Measurements from ENCODE around the gene ALX1. TPM values are rescaled to one million over a fixed set of nuclear protein-coding genes. Genes with fewer than 3 reads are reported as not detected.

Gene ALX1
- total RNA-seq, 6 experiments from 2014 or later, result not detected

DNA sequence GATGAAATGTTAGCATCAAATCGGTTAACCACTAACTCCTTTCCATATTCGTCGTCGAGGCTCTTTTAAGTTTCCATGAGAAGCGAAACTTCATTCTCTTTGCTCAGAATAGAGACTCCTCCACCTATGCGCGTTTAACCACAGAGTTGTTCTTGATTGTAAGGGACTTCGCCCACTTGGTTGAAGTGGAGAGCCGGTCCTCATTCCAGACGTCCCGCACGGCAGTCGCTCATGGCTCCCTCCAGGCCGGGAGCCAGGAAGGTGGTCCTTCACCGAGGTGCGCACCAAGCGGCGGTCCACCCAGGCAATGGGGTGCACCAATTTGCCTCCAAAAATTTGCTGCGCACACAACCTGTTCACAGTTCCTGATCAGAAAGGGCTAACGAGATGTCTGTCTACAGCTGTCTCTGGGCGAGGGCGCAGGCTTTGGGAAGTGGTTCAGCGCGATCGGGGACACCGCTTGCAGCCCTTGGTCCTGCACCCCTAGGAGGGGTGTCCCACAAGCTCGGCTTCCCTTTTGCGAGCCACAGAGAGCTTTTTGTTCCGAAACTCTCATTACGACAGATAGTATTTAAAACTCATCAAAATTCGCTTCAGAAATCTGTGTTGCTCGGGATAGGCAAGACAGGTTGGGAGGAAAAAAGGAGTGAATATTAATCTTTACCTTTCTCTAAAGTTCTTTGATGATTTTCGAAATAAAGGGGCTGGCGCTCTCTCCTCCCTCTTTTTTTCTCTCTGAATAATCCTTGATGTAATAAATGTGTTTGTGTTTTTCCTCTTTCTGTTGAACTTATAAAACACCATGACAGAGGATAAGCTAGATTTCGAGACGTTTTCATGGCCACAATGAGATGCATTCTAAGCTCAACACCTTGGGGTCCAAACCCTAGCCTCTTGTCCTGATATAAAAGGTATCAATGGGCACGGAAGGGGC, 6.4 kb upstream of the ALX1 start:
- H3K27ac ChIP-seq, result no peak overlapping the region
- H3K9me3 ChIP-seq, result no peaks in the 10 kb centered on the region
- DNase-seq, result no peak
- TF ChIP-seq, protein P1, sequence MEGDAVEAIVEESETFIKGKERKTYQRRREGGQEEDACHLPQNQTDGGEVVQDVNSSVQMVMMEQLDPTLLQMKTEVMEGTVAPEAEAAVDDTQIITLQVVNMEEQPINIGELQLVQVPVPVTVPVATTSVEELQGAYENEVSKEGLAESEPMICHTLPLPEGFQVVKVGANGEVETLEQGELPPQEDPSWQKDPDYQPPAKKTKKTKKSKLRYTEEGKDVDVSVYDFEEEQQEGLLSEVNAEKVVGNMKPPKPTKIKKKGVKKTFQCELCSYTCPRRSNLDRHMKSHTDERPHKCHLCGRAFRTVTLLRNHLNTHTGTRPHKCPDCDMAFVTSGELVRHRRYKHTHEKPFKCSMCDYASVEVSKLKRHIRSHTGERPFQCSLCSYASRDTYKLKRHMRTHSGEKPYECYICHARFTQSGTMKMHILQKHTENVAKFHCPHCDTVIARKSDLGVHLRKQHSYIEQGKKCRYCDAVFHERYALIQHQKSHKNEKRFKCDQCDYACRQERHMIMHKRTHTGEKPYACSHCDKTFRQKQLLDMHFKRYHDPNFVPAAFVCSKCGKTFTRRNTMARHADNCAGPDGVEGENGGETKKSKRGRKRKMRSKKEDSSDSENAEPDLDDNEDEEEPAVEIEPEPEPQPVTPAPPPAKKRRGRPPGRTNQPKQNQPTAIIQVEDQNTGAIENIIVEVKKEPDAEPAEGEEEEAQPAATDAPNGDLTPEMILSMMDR (IDR thresholded peaks at IDR 0.05), result no peak
- TF ChIP-seq POLR2A (IDR thresholded peaks at IDR 0.05), result no peak
- ATAC-seq, result no peak
- peaks cover 0 to 3% (median 0%) of the 10 kb centered on the region in 4 donors for H3K4me1 ChIP-seq
- 5% methylated on average over 35 of the region's 37 CpGs for WGBS (ENCODE audit: insufficient coverage, low coverage, low lambda C conversion rate, missing lambda C conversion rate)
- H3K36me3 ChIP-seq, result no peaks in the 10 kb centered on the region
- H3K27me3 ChIP-seq, result peaks cover 0 to 24% of the 10 kb centered on the region in 2 donors
- intact Hi-C loops (cut with DNase I), result no loop called here
- no peak overlapping the region for H3K4me3 ChIP-seq

DNA sequence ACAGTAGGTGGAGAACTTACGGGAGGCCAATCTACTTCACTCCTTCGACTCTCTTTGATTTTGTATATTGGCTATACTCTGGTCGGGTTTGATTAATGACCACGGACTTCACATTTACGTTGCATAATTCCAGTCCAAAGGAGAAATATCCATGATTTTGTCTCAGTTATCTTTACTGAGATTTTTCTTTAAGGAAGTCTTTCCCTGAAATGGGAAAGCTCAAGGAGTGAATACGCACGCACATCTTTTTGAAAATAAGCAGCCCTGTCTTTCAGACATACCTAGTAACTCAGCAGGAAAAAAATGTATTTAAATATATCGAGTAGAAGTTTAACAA, 5.7 kb upstream of the ALX1 start:
- no peak overlapping the region for H3K27ac ChIP-seq
- H3K36me3 ChIP-seq, result no peaks in the 10 kb centered on the region
- no peak overlapping the region for H3K4me3 ChIP-seq
- 5% methylated on average over 8 of the region's 8 CpGs for WGBS (ENCODE audit: insufficient coverage, low coverage, low lambda C conversion rate, missing lambda C conversion rate)
- H3K27me3 ChIP-seq, result peaks cover 0 to 24% of the 10 kb centered on the region in 2 donors
- no peaks in the 10 kb centered on the region for H3K9me3 ChIP-seq
- H3K4me1 ChIP-seq, result peaks cover 0 to 3% (median 0%) of the 10 kb centered on the region in 4 donors
- ATAC-seq, result no peak
- no peak for TF ChIP-seq POLR2A (IDR thresholded peaks at IDR 0.05)
- TF ChIP-seq, protein P1 (IDR thresholded peaks at IDR 0.05), result no peak
- no peak for DNase-seq
- intact Hi-C loops (cut with DNase I), result no loop called here

DNA sequence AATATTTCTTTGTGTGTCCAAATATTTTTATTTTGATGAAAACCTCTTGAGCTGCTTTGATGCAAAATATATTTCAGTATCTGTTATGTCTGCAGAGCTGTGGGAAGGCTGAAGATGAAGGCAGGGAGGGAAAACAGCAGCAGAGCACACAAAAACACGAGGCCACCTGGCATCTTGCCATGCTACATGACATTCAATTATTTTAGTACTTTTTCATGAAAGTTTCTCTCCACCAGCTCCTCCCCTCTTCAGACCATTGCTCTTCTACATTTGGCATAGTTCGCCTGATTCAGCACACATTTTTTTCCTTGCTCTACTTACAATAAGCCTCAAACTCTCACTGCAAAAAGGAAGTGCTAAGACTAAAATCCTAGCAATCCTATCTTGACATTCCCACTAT, 4.6 kb upstream of the ALX1 start:
- intact Hi-C loops (cut with DNase I), result no loop called here
- H3K9me3 ChIP-seq, result no peaks in the 10 kb centered on the region
- DNase-seq, result no peak
- 4% methylated on average over 2 of the region's 2 CpGs for WGBS (ENCODE audit: insufficient coverage, low coverage, low lambda C conversion rate, missing lambda C conversion rate)
- H3K4me1 ChIP-seq, result peaks cover 0 to 3% (median 2%) of the 10 kb centered on the region in 4 donors
- no peak for ATAC-seq
- no peak overlapping the region for H3K4me3 ChIP-seq
- H3K27me3 ChIP-seq, result peaks cover 0 to 26% of the 10 kb centered on the region in 2 donors
- H3K36me3 ChIP-seq, result no peaks in the 10 kb centered on the region
- TF ChIP-seq, protein P1 (IDR thresholded peaks at IDR 0.05), result no peak
- TF ChIP-seq POLR2A (IDR thresholded peaks at IDR 0.05), result no peak
- H3K27ac ChIP-seq, result no peak overlapping the region

DNA sequence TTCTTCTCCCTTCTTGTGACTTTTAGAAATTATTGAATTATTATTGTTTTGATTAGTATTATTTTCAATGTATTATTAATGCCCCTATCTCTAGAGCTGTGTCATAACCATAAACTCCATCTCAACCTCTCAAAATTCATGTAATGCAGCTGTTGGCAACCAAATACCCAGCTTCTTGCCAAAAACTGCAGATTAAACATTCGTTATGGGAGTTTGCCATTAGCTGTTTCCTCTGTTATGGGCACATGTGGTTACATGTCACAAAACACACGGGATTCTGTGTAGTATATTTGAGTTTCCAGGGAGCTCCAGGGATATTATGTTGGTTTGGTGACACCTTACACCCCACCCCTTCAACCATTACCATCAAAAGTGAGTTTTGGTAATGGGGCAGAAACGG, 2.8 kb upstream of the ALX1 start:
- H3K27ac ChIP-seq, result no peak overlapping the region
- ATAC-seq (no peak), DNase-seq (no peak)
- no peaks in the 10 kb centered on the region for H3K9me3 ChIP-seq
- 6% methylated on average over 3 of the region's 3 CpGs for WGBS (ENCODE audit: insufficient coverage, low coverage, low lambda C conversion rate, missing lambda C conversion rate)
- H3K27me3 ChIP-seq, result peaks cover 5 to 38% of the 10 kb centered on the region in 2 donors
- intact Hi-C loops (cut with DNase I), result no loop called here
- TF ChIP-seq, protein P1 (IDR thresholded peaks at IDR 0.05), result no peak
- no peak for TF ChIP-seq POLR2A (IDR thresholded peaks at IDR 0.05)
- peaks cover 0 to 10% (median 2%) of the 10 kb centered on the region in 4 donors for H3K4me1 ChIP-seq
- H3K4me3 ChIP-seq, result no peak overlapping the region
- no peaks in the 10 kb centered on the region for H3K36me3 ChIP-seq

All from right lobe of liver (tissue), 6 donors.